Thoracic aorta endothelial cell (primary cell): ENCODE data around the gene DEFB118. TPM values are rescaled to one million over a fixed set of nuclear protein-coding genes. Genes with fewer than 3 reads are reported as not detected.

ENCODE experiments used
- small RNA-seq: library from RNA; depleted of rRNA; stranded (forward); fragments of <200 nt; gene quantifications from one replicate; pipeline ENCODE3, GENCODE V24; 2012
- total RNA-seq: library from RNA; depleted of rRNA; stranded (reverse); fragments of >200 nt; gene quantifications from 2 replicates; pipeline ENCODE4 v1.2.3, GENCODE V29; 2012

Gene DEFB118
- not detected in 2 replicates for total RNA-seq

DNA sequence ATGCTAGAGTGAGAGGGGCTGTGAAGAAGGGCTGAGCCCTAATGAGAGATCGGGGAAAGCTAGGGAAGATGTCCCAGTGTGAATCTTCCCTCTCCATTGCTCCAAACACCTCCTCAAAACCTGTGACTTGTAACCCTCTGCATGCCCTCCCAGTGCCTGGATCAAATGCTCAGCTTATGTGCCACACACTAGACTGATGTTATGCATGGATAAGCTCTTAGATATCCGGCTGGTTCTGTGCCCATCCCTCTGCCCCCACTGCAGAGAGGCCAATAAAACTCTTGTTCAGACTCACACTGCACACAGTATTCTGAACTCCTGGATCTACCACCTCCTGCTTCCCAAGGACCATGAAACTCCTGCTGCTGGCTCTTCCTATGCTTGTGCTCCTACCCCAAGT is at the start of gene DEFB118:
DEFB118 (plus strand) TSS at position 301 of the 400 bp plus-strand sequence; CDS start at position 351, 50 bp downstream.

GRCh38 chr20:31390490-31390889 is 22.1 kb downstream of the DEFB118 start, which contains the start of gene DEFB119:
Gene DEFB119, minus strand, starts transcription at chr20:31390590. Its CDS starts 107 bp downstream, at chr20:31390483.

DNA sequence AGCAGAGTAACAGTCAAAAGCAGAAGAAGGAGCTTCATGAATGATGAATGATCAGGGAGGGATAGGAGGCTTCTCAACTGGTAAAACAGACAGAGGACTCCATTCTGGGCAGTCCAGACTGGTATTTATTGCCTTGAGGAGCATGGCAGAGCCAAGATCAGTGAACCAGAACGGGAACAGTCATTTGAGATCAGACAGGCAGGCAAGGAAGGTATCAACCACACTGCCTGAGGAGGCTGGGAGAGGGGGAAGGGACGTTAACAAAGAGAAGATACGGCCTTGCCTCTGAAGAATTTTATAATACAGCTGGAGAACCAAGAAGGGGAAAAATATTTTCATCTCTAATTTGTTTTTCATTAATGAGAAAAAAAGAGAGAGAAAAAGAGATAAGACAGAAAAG is 37.7 kb downstream of the DEFB118 start, which contains the start of gene DEFB121:
DEFB121 (minus strand) TSS at position 101 of the 400 bp plus-strand sequence; CDS start at position 38, 63 bp downstream.

Small RNA genes within 50 kb of the gene (small RNA-seq; reads per million reads assigned to genes)
- not detected for gene DEFB117
- gene RF00561: not detected
- gene RNA5SP480: not detected

Other genes starting within 250 kb of the DEFB118 start
- gene DEFB115, start 110.9 kb upstream of the DEFB118 start, total RNA-seq: not detected in 2 replicates
- gene DEFB116, start 60.0 kb upstream of the DEFB118 start, total RNA-seq: not detected in 2 replicates
- gene DEFB119, start 22.0 kb downstream of the DEFB118 start, total RNA-seq: not detected in 2 replicates
- not detected in 2 replicates for gene DEFB121, start 37.6 kb downstream of the DEFB118 start, total RNA-seq
- gene DEFB123, start 72.0 kb downstream of the DEFB118 start, total RNA-seq: not detected in 2 replicates
- not detected in 2 replicates for gene DEFB124, start 106.5 kb downstream of the DEFB118 start, total RNA-seq
- 0.13 and 0.14 TPM in 2 replicates for gene REM1, start 106.7 kb downstream of the DEFB118 start, total RNA-seq
- gene HM13, start 145.8 kb downstream of the DEFB118 start, total RNA-seq: 85.1 and 106 TPM in 2 replicates
- gene ID1, start 236.7 kb downstream of the DEFB118 start, total RNA-seq: 151 and 204 TPM in 2 replicates